Transverse colon (tissue), 4 donors: ENCODE data around the gene PPM1L. TPM values are rescaled to one million over a fixed set of nuclear protein-coding genes. Genes with fewer than 3 reads are reported as not detected.

Source experiments
- DNase-seq: peaks from one replicate; pipeline ENCODE4 v3.0.0-alpha.2; 2019
- H3K27ac ChIP-seq, 4 donors: fragments of 200-600 bp; sonication (generic); 2 replicates each; pipeline ENCODE4 v1.5.1; 2016 to 2018; ENCODE audit warnings: inconsistent platforms in 4 of 4
- H3K27me3 ChIP-seq: fragments of 200-600 bp; sonication (generic); 2 replicates; pipeline ENCODE4 v1.5.1; 2017; ENCODE audit warnings: inconsistent platforms
- H3K36me3 ChIP-seq, 4 donors: fragments of 200-600 bp; sonication (generic); 2 replicates each; pipeline ENCODE4 v1.5.1; 2017 to 2019; ENCODE audit warnings: inconsistent platforms in 4 of 4
- H3K4me1 ChIP-seq, 4 donors: fragments of 200-600 bp; sonication (generic); 2 replicates each; pipeline ENCODE4 v1.5.1; 2017 to 2020; ENCODE audit warnings: inconsistent platforms in 4 of 4
- H3K4me3 ChIP-seq, 4 donors: fragments of 200-600 bp; sonication (generic); 1 replicate in 1 of 4; 2 replicates in 3 of 4; pipeline versions ENCODE4 v1.5.1 to v1.6.1; 2017 to 2019; ENCODE audit warnings: inconsistent platforms in 4 of 4
- H3K9me3 ChIP-seq, 2 donors: fragments of 200-600 bp; sonication (generic); 2 replicates each; pipeline ENCODE4 v1.5.1; 2017 to 2019; ENCODE audit warnings: inconsistent platforms in 2 of 2
- CTCF ChIP-seq, 5 experiments: fragments of 200-600 bp in 3 of 5; fragments of 450-650 bp in 2 of 5; sonication (generic) in 3 of 5; IDR thresholded peaks; 1 replicate in 2 of 5; 2 replicates in 3 of 5; pipeline ENCODE4 v1.5.1; 2016 to 2017; ENCODE audit warnings: antibody characterized with exemption in 5 of 5, inconsistent platforms in 3 of 5, mild to moderate bottlenecking in 2 of 5, moderate library complexity in 1 of 5
- EP300 ChIP-seq: sonication (generic); formaldehyde crosslinking; IDR thresholded peaks from one replicate; pipeline ENCODE4 v1.6.1; 2017; ENCODE audit warnings: antibody characterized with exemption, low read depth
- POLR2A ChIP-seq: fragments of 450-650 bp; IDR thresholded peaks from one replicate; pipeline ENCODE4 v1.6.1; 2016; ENCODE audit warnings: antibody characterized with exemption, mild to moderate bottlenecking, moderate library complexity
- POLR2AphosphoS5 ChIP-seq, 3 donors: sonication (generic); formaldehyde crosslinking; IDR thresholded peaks; one replicate each; pipeline ENCODE4 v1.6.1; 2016; ENCODE audit warnings: antibody characterized with exemption in 3 of 3
- WGBS, 2 donors: methylation state at CpG; one replicate each; pipeline ENCODE4 v1.1.5; 2018; ENCODE audit warnings: low coverage in 1 of 2; 5-methylcytosine and 5-hydroxymethylcytosine counted together
- in situ Hi-C, 4 donors: fragments of 200-750 bp; cut with MboI; loops; one replicate each; pipeline versions ENCODE4 v1.15.0 to v1.15.1; 2017; ENCODE audit warnings: low sequenced_read_pairs in 3 of 4, low pct_ligation_motif_present in 1 of 4, low pct_unique_long_range_greater_than_20kb in 1 of 4
- intact Hi-C: fragments of 100-400 bp; cut with DNase I; formaldehyde crosslinking; loops from one replicate; pipeline ENCODE4 v1.15.1; 2023; ENCODE audit warnings: low total_unique reads
- total RNA-seq, 4 donors: library from RNA; depleted of rRNA; stranded (reverse); fragments of >200 nt; gene quantifications; one replicate each; pipeline ENCODE4 v1.1.0, GENCODE V29; 2016

Gene PPM1L
- total RNA-seq, 4 donors from 2014 or later = 17.2 to 35.5 (median 25.6) TPM

DNA sequence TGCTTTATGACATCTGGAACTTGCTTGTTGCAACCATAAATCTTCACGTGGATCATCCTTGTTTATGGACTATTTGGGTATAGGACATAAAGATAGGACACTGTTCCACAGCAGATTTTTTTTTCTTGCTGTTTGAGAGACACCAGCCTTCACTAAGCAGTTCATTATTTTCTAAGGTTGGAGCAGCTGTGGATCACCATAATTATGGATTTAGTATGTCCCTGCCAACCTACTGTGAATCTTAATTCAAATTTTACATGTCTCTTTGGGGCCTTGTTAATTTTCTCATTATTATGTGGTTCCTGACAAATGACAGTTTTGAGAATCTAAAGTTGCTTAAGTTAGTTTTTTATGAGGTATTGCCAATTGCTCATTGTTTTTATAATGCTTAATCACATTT lies 188.0 kb downstream of the PPM1L start:
- Histone ChIP-seq H3K4me1 (peaks cover 0 to 3% (median 0%) of the 10 kb centered on the region in 4 donors), H3K27me3 (no peaks in the 10 kb centered on the region), H3K9me3 (no peaks in the 10 kb centered on the region), H3K27ac (no peak overlapping the region), H3K4me3 (no peak overlapping the region), H3K36me3 (no peaks in the 10 kb centered on the region)
- in situ Hi-C loops (loop anchor here in 1 of 4 donors (25.0 kb wide), 1 partner anchor 357 kb away; no protein-coding TSS in a partner anchor), intact Hi-C loops (loop anchor here (5.0 kb wide), 1 partner anchor 237 kb away; no protein-coding TSS in a partner anchor)
- TF ChIP-seq POLR2A (no peak), CTCF (IDR thresholded peaks at IDR 0.05) (no peak), POLR2AphosphoS5 (IDR thresholded peaks at IDR 0.05) (no peak), EP300 (no peak)
- DNase-seq = no peak
- WGBS, 2 donors = 27 to 50% methylated on average over 1 of the region's 1 CpG

DNA sequence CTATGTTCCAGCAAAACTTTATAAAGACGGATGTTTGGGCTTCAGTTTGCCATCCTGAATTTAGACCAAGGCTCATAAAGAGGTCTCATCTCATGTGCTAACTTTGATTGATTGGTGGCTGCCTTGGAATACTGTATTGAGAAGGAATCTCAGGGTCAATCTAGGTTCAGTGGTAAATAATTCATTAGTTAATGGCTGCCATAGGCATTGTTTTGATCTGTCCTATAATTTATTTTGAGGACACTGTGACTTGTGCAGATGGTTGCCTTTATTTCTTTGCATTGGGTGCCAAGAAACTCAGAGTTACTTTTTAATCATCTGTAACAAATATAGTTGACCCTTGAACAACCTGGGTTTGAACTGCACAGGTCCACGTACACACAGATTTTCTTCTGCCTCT lies 189.3 kb downstream of the PPM1L start:
- Histone ChIP-seq H3K36me3 (no peaks in the 10 kb centered on the region), H3K9me3 (no peaks in the 10 kb centered on the region), H3K4me1 (peaks cover 0 to 3% (median 0%) of the 10 kb centered on the region in 4 donors), H3K27me3 (no peaks in the 10 kb centered on the region), H3K27ac (no peak overlapping the region), H3K4me3 (no peak overlapping the region)
- DNase-seq = no peak
- in situ Hi-C loops = loop anchor here in 1 of 4 donors (25.0 kb wide), 1 partner anchor 358 kb away; no protein-coding TSS in a partner anchor
- TF ChIP-seq EP300 (no peak), CTCF (IDR thresholded peaks at IDR 0.05) (no peak), POLR2A (no peak), POLR2AphosphoS5 (IDR thresholded peaks at IDR 0.05) (no peak)
- WGBS, 2 donors = 80 to 82% methylated on average over 2 of the region's 2 CpGs
- intact Hi-C loops = no loop called here

- no peak for DNase-seq
- Histone ChIP-seq H3K36me3 (no peaks in the 10 kb centered on the region), H3K27ac (no peak overlapping the region), H3K9me3 (no peaks in the 10 kb centered on the region), H3K4me3 (no peak overlapping the region), H3K4me1 (no peaks in the 10 kb centered on the region), H3K27me3 (no peaks in the 10 kb centered on the region)
- no peak for TF ChIP-seq POLR2AphosphoS5 (IDR thresholded peaks at IDR 0.05)
- TF ChIP-seq POLR2A = no peak
- TF ChIP-seq CTCF (IDR thresholded peaks at IDR 0.05) = no peak
- TF ChIP-seq EP300 = no peak
- intact Hi-C loops = no loop called here
- WGBS, 2 donors = 30 to 71% methylated on average over 2 to 3 of the region's 3 CpGs
- in situ Hi-C loops = loop anchor here in 1 of 4 donors (25.0 kb wide), 1 partner anchor 361 kb away; no protein-coding TSS in a partner anchor
These were observed 192.2 kb downstream of the PPM1L start for GRCh38 chr3:160948273-160948672.

GRCh38 chr3:160949460-160949859 lies 193.4 kb downstream of the PPM1L start:
- Histone ChIP-seq H3K9me3 (no peaks in the 10 kb centered on the region), H3K4me3 (no peak overlapping the region), H3K27me3 (no peaks in the 10 kb centered on the region), H3K4me1 (no peaks in the 10 kb centered on the region), H3K36me3 (no peaks in the 10 kb centered on the region), H3K27ac (no peak overlapping the region)
- in situ Hi-C loops = loop anchor here in 1 of 4 donors (25.0 kb wide), 1 partner anchor 362 kb away; no protein-coding TSS in a partner anchor
- TF ChIP-seq CTCF (IDR thresholded peaks at IDR 0.05) = no peak
- no peak for TF ChIP-seq POLR2AphosphoS5 (IDR thresholded peaks at IDR 0.05)
- no peak for TF ChIP-seq EP300
- TF ChIP-seq POLR2A = no peak
- 82 to 94% methylated on average over 3 to 4 of the region's 4 CpGs for WGBS, 2 donors
- no peak for DNase-seq
- intact Hi-C loops = no loop called here
